Osteoblast (primary cell): ENCODE measurements around the gene ANTKMT. TPM values are rescaled to one million over a fixed set of nuclear protein-coding genes. Genes with fewer than 3 reads are reported as not detected.
A peak's percentile ranks its signal among the peaks of the same experiment; 100 is the strongest.

Experiments
- DNase-seq: peaks from one replicate; pipeline ENCODE4 v3.0.0; 2011; ENCODE audit warnings: low spot score, mixed read lengths; ENCODE audit not compliant: insufficient read length; ENCODE audit errors: missing footprints
- H2AFZ ChIP-seq: 2 replicates; pipeline ENCODE4 v1.6.0; 2011; ENCODE audit warnings: mild to moderate bottlenecking, low read length
- H3K27ac ChIP-seq: 2 replicates; pipeline ENCODE4 v1.5.1; 2011; ENCODE audit warnings: mild to moderate bottlenecking, low read depth, low read length, moderate library complexity
- H3K27me3 ChIP-seq: 2 replicates; pipeline ENCODE4 v1.6.0; 2012; ENCODE audit warnings: mild to moderate bottlenecking, control low read depth, inconsistent platforms, low read length, moderate library complexity; ENCODE audit not compliant: insufficient read depth
- H3K36me3 ChIP-seq: 2 replicates; pipeline ENCODE4 v1.5.1; 2011; ENCODE audit warnings: mild to moderate bottlenecking, low read length, control low read depth, moderate library complexity; ENCODE audit not compliant: insufficient read depth
- H3K4me1 ChIP-seq: 2 replicates; pipeline ENCODE4 v1.5.1; 2011; ENCODE audit warnings: mild to moderate bottlenecking, low read length, control low read depth, moderate library complexity; ENCODE audit not compliant: insufficient read depth
- H3K4me2 ChIP-seq: 2 replicates; pipeline ENCODE4 v1.6.0; 2011; ENCODE audit warnings: mild to moderate bottlenecking, low read length; ENCODE audit not compliant: insufficient read depth
- H3K4me3 ChIP-seq: fragments of 200-600 bp; sonication (generic); 3 replicates; pipeline ENCODE4 v1.5.1; 2012; ENCODE audit warnings: mild to moderate bottlenecking, low read length, inconsistent platforms; ENCODE audit not compliant: insufficient read depth
- H3K79me2 ChIP-seq: 2 replicates; pipeline ENCODE4 v1.6.0; 2012; ENCODE audit warnings: mild to moderate bottlenecking, low read length, control low read depth, inconsistent platforms; ENCODE audit not compliant: insufficient read depth
- H3K9me3 ChIP-seq: 2 replicates; pipeline ENCODE4 v1.5.1; 2011; ENCODE audit warnings: low read depth, low read length, control low read depth
- H4K20me1 ChIP-seq: 2 replicates; pipeline ENCODE4 v1.6.0; 2012; ENCODE audit warnings: mild to moderate bottlenecking, low read length, control low read depth; ENCODE audit not compliant: insufficient read depth
- CTCF ChIP-seq: IDR thresholded peaks from 2 replicates; pipeline ENCODE4 v1.5.1; 2011; ENCODE audit warnings: mild to moderate bottlenecking, low read depth, low read length, moderate library complexity; ENCODE audit errors: extremely low read depth
- total RNA-seq: library from RNA; depleted of rRNA; stranded (reverse); fragments of >200 nt; gene quantifications from 2 replicates; pipeline ENCODE4 v1.2.3, GENCODE V29; 2012

The ANTKMT gene
- total RNA-seq, 1 donor, result 21.7 TPM

GRCh38 chr16:682493-683395 is 38.2 kb upstream of the ANTKMT start:
- peaks cover 34% of the 10 kb centered on the region for H4K20me1 ChIP-seq
- H3K27me3 ChIP-seq, result no peaks in the 10 kb centered on the region
- TF ChIP-seq CTCF, result no peak
- H3K4me1 ChIP-seq, result peaks cover 26% of the 10 kb centered on the region
- H3K4me3 ChIP-seq, result peak overlapping the region; percentile 76
- no peak overlapping the region for H2AFZ ChIP-seq
- peak overlapping the region; percentile 93 for H3K4me2 ChIP-seq
- H3K9me3 ChIP-seq, result no peaks in the 10 kb centered on the region
- no peak for DNase-seq
- peaks cover 40% of the 10 kb centered on the region for H3K79me2 ChIP-seq
- H3K27ac ChIP-seq, result no peak overlapping the region
- H3K36me3 ChIP-seq, result peaks cover 23% of the 10 kb centered on the region

- Histone ChIP-seq H3K27ac (no peak overlapping the region), H3K36me3 (peaks cover 23% of the 10 kb centered on the region), H3K4me2 (peak overlapping the region; percentile 86), H4K20me1 (peaks cover 34% of the 10 kb centered on the region), H3K4me3 (peak overlapping the region; percentile 76), H3K27me3 (no peaks in the 10 kb centered on the region), H3K4me1 (peaks cover 26% of the 10 kb centered on the region), H3K79me2 (peaks cover 40% of the 10 kb centered on the region), H2AFZ (no peak overlapping the region), H3K9me3 (no peaks in the 10 kb centered on the region)
- DNase-seq, result no peak
- no peak for TF ChIP-seq CTCF
Observed at GRCh38 chr16:683396-684070, 37.4 kb upstream of the ANTKMT start.

DNA sequence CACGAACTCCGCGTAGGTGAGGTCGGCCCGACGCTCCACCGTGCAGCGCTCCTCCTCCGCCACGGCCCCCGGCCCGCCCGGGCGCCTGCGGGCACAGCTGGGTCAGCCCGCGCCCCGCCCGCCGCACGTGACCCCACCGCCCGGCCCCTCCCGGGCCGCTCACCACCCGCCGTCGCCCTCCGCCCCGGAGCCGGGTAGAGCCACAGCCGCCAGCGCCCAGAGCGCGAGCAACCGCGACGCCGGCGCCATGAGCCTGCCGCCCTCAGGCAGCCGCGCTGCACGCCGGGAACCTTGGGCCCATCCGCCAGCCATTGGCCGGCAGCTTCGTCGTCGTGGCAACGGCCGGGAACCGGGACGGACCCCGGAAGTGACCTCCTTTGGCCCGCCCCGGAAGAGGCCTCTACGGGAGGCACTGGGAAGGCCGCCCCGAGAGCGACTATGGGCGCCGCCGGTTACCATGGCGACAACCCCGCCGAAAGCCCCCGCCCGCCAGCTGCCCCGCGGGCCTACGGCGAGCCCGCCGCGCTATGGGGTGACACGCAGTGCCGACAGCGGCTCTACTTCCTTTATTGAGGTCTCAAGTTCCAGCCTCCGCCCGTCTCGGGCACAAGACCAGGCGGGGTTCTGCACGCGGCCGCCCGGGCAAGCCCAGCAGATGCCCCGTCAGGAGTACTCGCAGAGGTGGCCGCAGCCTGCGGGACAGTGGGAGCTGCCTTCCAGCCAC is 36.7 kb upstream of the ANTKMT start, which contains the start of gene JMJD8:
Gene JMJD8 (minus strand): TSS at position 264 of the 724 bp plus-strand sequence. CDS start 15 bp downstream, at position 249.
- peak within 1 kb of the TSS; percentile 76 for H3K4me3 ChIP-seq
- H3K36me3 ChIP-seq, result peaks cover 23% of the 10 kb centered on the region
- H3K27me3 ChIP-seq, result no peaks in the 10 kb centered on the region
- peaks cover 26% of the 10 kb centered on the region for H3K4me1 ChIP-seq
- peak; percentile 100 for DNase-seq
- H3K27ac ChIP-seq, result peak within 1 kb of the TSS; percentile 65
- H3K4me2 ChIP-seq, result peak within 1 kb of the TSS; percentile 86
- H3K79me2 ChIP-seq, result peaks cover 47% of the 10 kb centered on the region
- TF ChIP-seq CTCF, result no peak
- H3K9me3 ChIP-seq, result no peaks in the 10 kb centered on the region
- H4K20me1 ChIP-seq, result peaks cover 29% of the 10 kb centered on the region
- H2AFZ ChIP-seq, result peak within 1 kb of the TSS; percentile 56
